Natural killer cell (primary cell): ENCODE data around the gene CAPG. TPM values are rescaled to one million over a fixed set of nuclear protein-coding genes. Genes with fewer than 3 reads are reported as not detected.
A peak's percentile ranks its signal among the peaks of the same experiment; 100 is the strongest.
"Not testable (repeated sequence)": the region's sequence is repeated elsewhere in the genome, so short reads cannot be mapped to it uniquely, and the experiment has no call there.

Source experiments
- ATAC-seq, 3 donors: fragments of 150-1000 bp in 2 of 3; fragments of 200-7000 bp in 1 of 3; cut with Tn5 transposase; 1 replicate in 1 of 3; 2 replicates in 2 of 3; pipeline ENCODE4 v1.10.0; 2021; ENCODE audit warnings: mild to moderate bottlenecking in 2 of 3, moderate library complexity in 2 of 3
- DNase-seq, 2 donors: peaks; one replicate each; pipeline versions ENCODE4 v3.0.0 to v3.0.0-alpha.2; 2013 to 2021; ENCODE audit warnings: mixed read lengths in 1 of 2
- H3K27ac ChIP-seq: one replicate; pipeline ENCODE4 v1.5.1; 2013; ENCODE audit warnings: mild to moderate bottlenecking, low read length
- H3K27me3 ChIP-seq: one replicate; pipeline ENCODE4 v1.6.1; 2013; ENCODE audit warnings: low read length; ENCODE audit not compliant: control insufficient read depth, insufficient read depth
- H3K36me3 ChIP-seq: one replicate; pipeline ENCODE4 v1.6.1; 2013; ENCODE audit warnings: low read length; ENCODE audit not compliant: control insufficient read depth, insufficient read depth
- H3K4me1 ChIP-seq: one replicate; pipeline ENCODE4 v1.6.1; 2013; ENCODE audit warnings: low read length; ENCODE audit not compliant: control insufficient read depth, insufficient read depth
- H3K4me3 ChIP-seq: one replicate; pipeline ENCODE4 v1.5.1; 2013; ENCODE audit warnings: low read length
- H3K9me3 ChIP-seq: one replicate; pipeline ENCODE4 v1.6.1; 2013; ENCODE audit warnings: low read length; ENCODE audit not compliant: control insufficient read depth, insufficient read depth
- H3K27ac Mint-ChIP-seq, 2 donors: one replicate each; pipeline ENCODE4 v1.8.0; 2022; ENCODE audit warnings: mild to moderate bottlenecking in 2 of 2, mixed read lengths in 2 of 2, moderate library complexity in 1 of 2
- H3K27me3 Mint-ChIP-seq, 2 donors: one replicate each; pipeline ENCODE4 v1.8.0; 2022; ENCODE audit warnings: low read depth in 2 of 2, mixed read lengths in 2 of 2
- H3K36me3 Mint-ChIP-seq: one replicate; pipeline ENCODE4 v1.8.0; 2022; ENCODE audit warnings: mixed read lengths
- H3K4me1 Mint-ChIP-seq, 2 donors: one replicate each; pipeline ENCODE4 v1.8.0; 2022; ENCODE audit warnings: mixed read lengths in 2 of 2
- H3K4me3 Mint-ChIP-seq: one replicate; pipeline ENCODE4 v1.8.0; 2022; ENCODE audit warnings: mild to moderate bottlenecking, moderate library complexity, mixed read lengths
- H3K9me3 Mint-ChIP-seq, 2 donors: one replicate each; pipeline ENCODE4 v1.8.0; 2022; ENCODE audit warnings: mixed read lengths in 2 of 2
- CTCF ChIP-seq: fragments of 200-600 bp; IDR thresholded peaks from one replicate; pipeline ENCODE4 v1.8.0; 2022; ENCODE audit warnings: antibody characterized with exemption
- WGBS: methylation state at CpG from one replicate; pipeline ENCODE4 v1.1.7; 2013; ENCODE audit warnings: missing lambda C conversion rate; ENCODE audit not compliant: insufficient coverage; 5-methylcytosine and 5-hydroxymethylcytosine counted together
- intact Hi-C: fragments of 100-400 bp; cut with micrococcal nuclease; formaldehyde crosslinking; loops from one replicate; pipeline ENCODE4 v1.14.2; 2022
- total RNA-seq, 4 donors: library from RNA; stranded (reverse); fragments of 120-200 nt in 1 of 4; gene quantifications; one replicate each; pipeline versions ENCODE4 v1.2.3 to v1.2.4, GENCODE V29; 2013 to 2022

CAPG gene
- total RNA-seq, 3 donors from 2014 or later (not counting 1 experiment from before 2014, with no cell fraction given) = 10.6 to 50.3 (median 19.3) TPM

GRCh38 chr2:85441864-85442263 is 31.7 kb upstream of the CAPG start:
- no peaks in the 10 kb centered on the region for H3K36me3 Mint-ChIP-seq
- no peaks in the 10 kb centered on the region for H3K9me3 Mint-ChIP-seq
- Histone ChIP-seq H3K9me3 (no peaks in the 10 kb centered on the region), H3K4me1 (peaks cover 15% of the 10 kb centered on the region), H3K27ac (no peak overlapping the region), H3K36me3 (no peaks in the 10 kb centered on the region), H3K27me3 (no peaks in the 10 kb centered on the region), H3K4me3 (no peak overlapping the region)
- 67% methylated on average over 3 of the region's 4 CpGs for WGBS
- H3K27ac Mint-ChIP-seq = no peak overlapping the region
- H3K27me3 Mint-ChIP-seq = no peaks in the 10 kb centered on the region
- DNase-seq (no peak), ATAC-seq (no peak)
- H3K4me3 Mint-ChIP-seq = no peak overlapping the region
- no peak for TF ChIP-seq CTCF
- intact Hi-C loops = no loop called here
- peaks cover 5 to 12% of the 10 kb centered on the region in 2 donors for H3K4me1 Mint-ChIP-seq

- H3K9me3 Mint-ChIP-seq = no peaks in the 10 kb centered on the region
- ATAC-seq (no peak), DNase-seq (no peak)
- WGBS = 97% methylated on average over 4 of the region's 5 CpGs
- Histone ChIP-seq H3K36me3 (no peaks in the 10 kb centered on the region), H3K4me3 (no peak overlapping the region), H3K4me1 (peaks cover 20% of the 10 kb centered on the region), H3K9me3 (no peaks in the 10 kb centered on the region), H3K27me3 (no peaks in the 10 kb centered on the region), H3K27ac (no peak overlapping the region)
- H3K27me3 Mint-ChIP-seq = no peaks in the 10 kb centered on the region
- H3K4me1 Mint-ChIP-seq = peaks cover 5 to 19% of the 10 kb centered on the region in 2 donors
- no peak overlapping the region for H3K4me3 Mint-ChIP-seq
- H3K36me3 Mint-ChIP-seq = no peaks in the 10 kb centered on the region
- TF ChIP-seq CTCF = no peak
- intact Hi-C loops = no loop called here
- H3K27ac Mint-ChIP-seq = no peak overlapping the region
Observed at GRCh38 chr2:85440729-85441128, 30.6 kb upstream of the CAPG start.

- WGBS = 72% methylated on average over 7 of the region's 7 CpGs
- no peak overlapping the region for H3K27ac Mint-ChIP-seq
- Histone ChIP-seq H3K4me3 (no peak overlapping the region), H3K9me3 (no peaks in the 10 kb centered on the region), H3K4me1 (peaks cover 20% of the 10 kb centered on the region), H3K36me3 (no peaks in the 10 kb centered on the region), H3K27me3 (no peaks in the 10 kb centered on the region), H3K27ac (no peak overlapping the region)
- no peak for ATAC-seq
- H3K27me3 Mint-ChIP-seq = no peaks in the 10 kb centered on the region
- no peak overlapping the region for H3K4me3 Mint-ChIP-seq
- no peaks in the 10 kb centered on the region for H3K36me3 Mint-ChIP-seq
- no peak for TF ChIP-seq CTCF
- H3K4me1 Mint-ChIP-seq = peaks cover 5 to 19% of the 10 kb centered on the region in 2 donors
- intact Hi-C loops = no loop called here
- no peak for DNase-seq
- no peaks in the 10 kb centered on the region for H3K9me3 Mint-ChIP-seq
Observed at GRCh38 chr2:85439986-85440385, 29.8 kb upstream of the CAPG start.

- DNase-seq, H3K9me3 ChIP-seq, H3K36me3 Mint-ChIP-seq, H3K4me3 ChIP-seq, H3K27me3 Mint-ChIP-seq, H3K9me3 Mint-ChIP-seq, intact Hi-C loops, H3K4me3 Mint-ChIP-seq, H3K36me3 ChIP-seq, H3K27ac ChIP-seq, H3K27me3 ChIP-seq, ATAC-seq: not testable (repeated sequence)
- WGBS = 92% methylated on average over 8 of the region's 9 CpGs
- H3K4me1 ChIP-seq = peaks cover 20% of the 10 kb centered on the region
- peaks cover 5 to 19% of the 10 kb centered on the region in 2 donors for H3K4me1 Mint-ChIP-seq
- peak overlapping the region in 1 of 2 donors; percentile 38 for H3K27ac Mint-ChIP-seq
Observed at GRCh38 chr2:85439569-85439968, 29.4 kb upstream of the CAPG start.
